Stimulated activated CD8-positive, alpha-beta memory T cell treated with anti-CD3 and anti-CD28 coated beads, Interleukin-12 subunit alpha, Interleukin-12 subunit beta, amount 100 ng/mL, for 24 hours (primary cell): ENCODE results near the gene ANO7.
A peak's percentile ranks its signal among the peaks of the same experiment; 100 is the strongest.

Experiments used
- DNase-seq: peaks from one replicate; pipeline ENCODE4 v3.0.0-alpha.2; 2020; ENCODE audit errors: extremely low read depth

The ANO7 gene

GRCh38 chr2:241249654-241250053 is 61.2 kb downstream of the ANO7 start:
- DNase-seq = no peak

- DNase-seq = no peak
Observed at GRCh38 chr2:241252778-241253475, 64.5 kb downstream of the ANO7 start.

GRCh38 chr2:241254904-241255351 is 66.5 kb downstream of the ANO7 start:
- DNase-seq = no peak

GRCh38 chr2:241255542-241256167 is 67.2 kb downstream of the ANO7 start:
- DNase-seq = no peak

- DNase-seq = no peak
Observed at GRCh38 chr2:241256168-241256545, 67.7 kb downstream of the ANO7 start.

- no peak for DNase-seq
Observed at GRCh38 chr2:241257419-241258032, 69.0 kb downstream of the ANO7 start.

- no peak for DNase-seq
Observed at GRCh38 chr2:241258505-241259280, 70.2 kb downstream of the ANO7 start.

- no peak for DNase-seq
Observed at GRCh38 chr2:241260911-241261310, 72.4 kb downstream of the ANO7 start.

- DNase-seq = no peak
Observed at GRCh38 chr2:241261628-241262027, 73.2 kb downstream of the ANO7 start.

- no peak for DNase-seq
Observed at GRCh38 chr2:241263061-241263460, 74.6 kb downstream of the ANO7 start.

GRCh38 chr2:241265506-241265905 is 77.0 kb downstream of the ANO7 start:
- DNase-seq = no peak

- DNase-seq = no peak
Observed at GRCh38 chr2:241267249-241268067, 79.0 kb downstream of the ANO7 start.

- no peak for DNase-seq
Observed at GRCh38 chr2:241268306-241268705, 79.8 kb downstream of the ANO7 start.

- no peak for DNase-seq
Observed at GRCh38 chr2:241268716-241269445, 80.4 kb downstream of the ANO7 start.

GRCh38 chr2:241269707-241270520 is 81.4 kb downstream of the ANO7 start:
- DNase-seq = no peak

- no peak for DNase-seq
Observed at GRCh38 chr2:241270531-241270930, 82.1 kb downstream of the ANO7 start.

GRCh38 chr2:241271706-241272302 is 83.3 kb downstream of the ANO7 start:
- DNase-seq = peak; percentile 25

- peak; percentile 24 for DNase-seq
Observed at GRCh38 chr2:241272303-241273209, 84.1 kb downstream of the ANO7 start.
